Activated CD4-positive, alpha-beta T cell treated with anti-CD3 and anti-CD28 coated beads, Interleukin-2, amount 50 U/mL, for 48 hours (primary cell): ENCODE measurements around the gene MXD4.
A peak's percentile ranks its signal among the peaks of the same experiment; 100 is the strongest.

ENCODE experiments used
- DNase-seq, 2 experiments: peaks; one replicate each; pipeline ENCODE4 v3.0.0-alpha.2; 2020

The MXD4 gene, protein sequence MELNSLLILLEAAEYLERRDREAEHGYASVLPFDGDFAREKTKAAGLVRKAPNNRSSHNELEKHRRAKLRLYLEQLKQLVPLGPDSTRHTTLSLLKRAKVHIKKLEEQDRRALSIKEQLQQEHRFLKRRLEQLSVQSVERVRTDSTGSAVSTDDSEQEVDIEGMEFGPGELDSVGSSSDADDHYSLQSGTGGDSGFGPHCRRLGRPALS

DNA sequence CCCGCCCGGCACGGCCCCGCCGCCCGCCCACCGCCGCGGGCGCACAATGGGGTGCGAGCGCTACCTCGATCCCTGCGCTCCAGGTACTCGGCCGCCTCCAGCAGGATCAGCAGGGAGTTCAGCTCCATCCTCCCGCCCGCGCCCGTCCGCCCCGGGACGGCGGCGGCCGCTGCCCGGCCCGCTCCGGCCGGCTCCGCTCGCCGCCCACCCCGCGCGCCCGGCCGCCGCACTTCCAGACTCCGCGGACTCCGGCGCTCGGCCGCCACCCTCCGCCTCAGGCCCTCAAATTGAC is at the start of gene MXD4:
Gene MXD4, minus strand, starts transcription at position 257 of the 292 bp plus-strand sequence. Its CDS starts 129 bp downstream, at position 128.
- no peak for DNase-seq

DNA sequence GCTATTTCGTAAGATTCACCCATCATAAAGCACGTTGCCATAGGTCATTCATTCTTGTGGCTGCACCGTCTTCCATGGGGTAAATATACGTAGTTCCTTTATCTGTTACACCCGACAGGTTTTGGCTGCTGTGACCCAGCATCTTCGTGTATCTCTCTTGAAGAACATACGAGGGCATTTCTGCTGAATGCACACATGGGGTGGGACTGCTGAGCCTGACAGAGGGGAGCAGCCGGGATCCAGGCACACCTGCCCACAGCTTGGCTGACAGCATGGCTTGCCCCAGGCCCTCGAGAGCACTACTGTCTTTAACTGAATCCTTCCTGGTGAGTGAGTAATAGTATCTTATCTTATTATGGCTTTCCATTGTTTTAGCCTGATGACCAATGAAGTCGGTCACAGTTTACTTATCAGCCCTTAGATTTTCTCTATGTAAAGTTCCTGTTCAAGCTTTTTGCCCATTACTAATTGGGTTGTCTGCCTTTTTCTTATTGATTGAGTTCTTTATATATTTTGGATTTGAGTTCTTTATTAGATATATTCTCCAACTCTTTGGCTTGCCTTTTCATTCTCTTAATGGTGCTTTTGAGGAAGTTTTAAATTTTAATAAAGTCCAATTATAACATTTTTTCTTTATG is 45.0 kb upstream of the MXD4 start:
- DNase-seq: no peak

DNA sequence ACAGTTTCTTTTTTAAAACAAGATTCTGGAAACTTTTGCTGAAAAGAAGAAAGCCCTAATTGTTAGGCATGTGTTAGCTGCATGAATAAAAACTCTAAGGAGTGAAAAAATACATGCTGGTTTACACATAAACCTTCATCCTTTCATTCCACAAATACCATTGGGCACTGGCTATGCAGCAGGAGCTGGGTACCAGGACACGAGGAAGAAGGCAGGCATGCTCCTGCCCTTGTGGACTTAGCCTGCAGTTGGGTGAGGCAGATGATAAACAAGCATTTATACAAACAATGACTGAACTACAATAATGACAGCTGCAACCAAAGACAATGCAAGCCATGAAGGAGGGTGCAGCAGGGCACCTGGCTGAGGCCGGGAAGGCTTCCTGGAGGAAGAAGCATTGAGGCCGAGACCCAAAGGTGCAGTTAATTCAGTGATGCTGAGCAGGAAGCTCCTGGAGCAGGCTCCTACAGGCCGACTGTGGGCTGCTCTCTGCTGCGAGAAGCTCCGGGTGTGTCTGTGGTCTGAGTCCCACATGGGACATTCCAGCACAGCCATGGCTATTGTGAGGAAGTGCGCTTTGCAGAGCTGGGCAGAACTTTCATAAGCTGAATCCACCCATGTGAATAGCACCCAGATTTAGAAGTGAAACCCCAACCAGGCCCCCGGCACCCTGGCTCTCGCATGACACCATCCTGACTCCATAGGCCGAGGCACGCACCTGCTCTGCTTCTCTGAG is 44.0 kb upstream of the MXD4 start:
- no peak for DNase-seq

DNA sequence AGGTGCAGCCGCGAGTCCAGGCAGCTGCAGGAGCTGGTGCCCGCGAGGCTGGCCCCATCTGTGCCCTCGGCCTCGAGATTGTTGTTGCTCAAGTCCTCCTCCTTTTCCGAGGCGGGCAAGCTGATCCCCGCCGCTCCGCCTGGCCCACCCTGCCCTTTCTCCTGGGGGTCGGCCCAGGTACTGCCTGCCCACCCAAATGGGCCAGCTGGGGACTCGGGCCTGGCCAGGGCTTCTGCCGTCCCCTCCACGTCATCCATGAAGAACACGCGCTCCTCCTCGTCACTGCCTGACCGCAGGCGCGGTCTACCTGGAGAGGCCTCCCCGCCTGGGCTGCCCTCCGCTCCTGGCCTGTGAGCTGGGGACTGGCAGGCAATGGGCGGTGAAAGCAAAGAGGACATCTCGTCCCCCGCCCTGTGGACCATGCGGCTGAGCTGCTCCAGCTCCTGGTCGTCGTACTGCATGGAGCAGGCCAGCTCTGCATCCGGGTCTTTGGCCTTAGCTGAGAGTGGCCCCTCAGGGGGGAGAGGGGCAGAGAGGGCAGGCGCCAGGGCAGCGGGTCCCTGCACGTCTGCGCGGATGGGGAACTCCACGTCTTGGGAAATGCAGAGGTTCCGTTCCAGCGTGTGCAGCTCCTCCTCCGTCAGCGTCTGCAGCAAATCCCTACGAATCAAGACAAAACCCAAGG is 43.1 kb upstream of the MXD4 start:
- DNase-seq: no peak

DNA sequence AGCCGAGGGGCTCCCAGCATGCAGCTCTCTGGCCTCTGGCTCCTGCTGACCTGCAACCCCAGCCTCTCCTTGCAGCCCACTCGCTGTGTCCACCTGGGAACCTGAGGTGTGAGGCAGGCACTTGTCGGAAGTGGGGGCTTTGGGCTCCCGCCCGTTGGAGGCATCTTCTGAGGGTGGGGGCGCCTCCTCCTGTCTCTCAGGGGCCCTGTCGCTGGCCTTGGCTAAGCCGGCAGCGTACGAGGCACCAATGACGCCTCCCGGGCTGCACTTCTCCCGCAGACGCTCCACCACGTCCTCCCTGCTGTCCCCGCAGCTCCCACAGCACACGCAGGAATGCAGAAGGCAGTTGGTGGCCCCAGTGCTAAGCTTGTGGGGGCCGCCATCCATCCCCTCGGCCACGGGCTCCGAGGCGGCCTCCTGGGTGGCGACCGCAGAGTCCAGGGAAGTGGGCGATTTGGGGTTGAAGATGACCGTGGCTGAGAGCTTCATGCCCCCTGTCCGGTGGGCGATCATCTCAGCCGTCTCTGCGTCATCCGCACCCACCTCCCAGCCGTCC is 42.5 kb upstream of the MXD4 start:
- no peak for DNase-seq

DNA sequence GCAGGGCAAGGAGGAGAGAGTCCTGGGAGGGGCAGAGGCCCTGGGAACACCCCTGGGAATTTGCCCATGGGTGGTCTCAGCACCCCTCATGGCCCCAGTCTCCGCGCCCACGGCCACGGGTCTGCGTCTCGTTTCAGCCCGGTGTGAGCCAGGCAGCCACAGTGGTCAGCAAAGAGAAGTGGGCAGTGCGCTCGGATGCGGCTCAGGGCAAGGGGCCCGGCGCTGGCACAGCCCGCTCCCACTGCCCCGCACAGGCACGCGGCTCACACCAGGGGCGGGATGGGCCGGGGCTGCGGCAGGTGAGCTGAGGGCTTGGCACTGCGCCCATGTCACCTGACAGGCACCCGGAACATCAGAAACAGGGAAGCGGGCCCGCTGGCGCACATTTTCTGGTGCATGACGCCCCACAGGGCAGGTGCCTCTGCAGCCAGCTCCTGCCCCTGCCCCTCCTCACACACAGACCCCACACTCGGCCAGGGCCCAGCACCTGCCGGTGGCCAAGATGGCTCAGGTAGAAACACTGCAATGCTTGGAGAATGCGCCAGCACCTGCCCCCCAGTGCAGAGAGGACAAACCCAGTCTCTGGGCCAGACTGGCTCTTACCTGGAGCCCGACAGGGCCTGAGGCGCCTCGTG is 41.9 kb upstream of the MXD4 start:
- DNase-seq: no peak

DNA sequence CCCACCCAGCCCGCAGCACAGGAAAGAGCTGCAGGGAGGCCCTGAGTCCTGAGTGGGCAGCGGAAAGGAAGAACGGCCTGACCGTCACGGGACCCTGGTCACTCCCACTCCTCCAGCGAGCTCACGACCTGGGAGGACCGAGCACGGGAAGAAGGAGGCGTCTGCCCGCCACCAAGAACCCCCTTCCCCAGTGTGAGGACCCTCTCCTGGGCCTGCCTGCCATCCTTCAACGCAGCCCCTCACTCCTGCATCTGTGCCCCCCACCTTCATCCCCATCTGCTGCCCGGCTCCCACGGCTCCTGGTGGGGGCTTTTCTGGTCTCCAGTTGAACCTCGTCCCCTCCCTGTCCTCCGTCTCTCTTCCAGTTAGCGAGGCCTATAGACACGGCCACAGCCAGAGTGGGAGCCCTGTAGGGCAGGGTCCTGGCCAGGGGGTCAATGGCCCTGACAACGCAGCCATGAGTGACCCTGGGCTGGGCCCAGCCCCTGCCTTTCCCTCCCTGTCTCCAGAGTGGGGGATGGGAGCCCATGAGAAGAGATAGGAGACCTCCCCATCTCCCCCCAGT is 41.3 kb upstream of the MXD4 start:
- no peak for DNase-seq

DNA sequence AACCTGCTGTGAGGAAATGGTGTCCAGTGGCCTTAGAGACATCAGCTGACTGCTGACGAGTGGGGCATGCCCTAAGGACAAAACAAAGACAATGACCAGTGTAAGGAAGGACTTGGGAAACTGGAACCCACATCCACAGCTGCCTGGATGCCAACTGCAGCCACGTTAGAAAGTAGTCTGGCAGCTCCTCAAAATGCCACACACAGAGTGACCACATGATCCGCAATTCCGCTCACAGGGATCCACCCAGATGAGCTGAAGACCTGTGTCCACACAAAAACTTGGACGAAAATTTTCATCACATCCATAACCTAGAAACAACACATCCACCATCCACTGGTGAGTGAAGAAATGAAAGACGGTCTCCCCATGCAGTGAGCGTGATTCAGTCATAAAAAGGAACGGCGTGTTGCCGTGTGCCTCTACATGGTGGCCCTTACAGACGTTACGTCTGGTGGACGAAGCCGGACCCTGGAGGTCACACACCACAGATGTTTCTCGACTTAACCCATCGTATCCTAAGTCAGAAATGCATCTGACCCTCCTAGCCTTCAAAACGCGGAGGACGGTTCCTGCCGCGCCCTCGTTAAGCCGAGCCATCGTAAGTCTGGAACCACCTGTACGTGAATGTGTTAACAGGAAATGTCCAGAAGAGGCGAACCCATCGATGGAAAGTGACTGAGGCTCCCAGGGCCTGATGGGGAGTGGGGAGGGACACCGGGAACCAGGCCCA is 40.6 kb upstream of the MXD4 start:
- no peak for DNase-seq

DNA sequence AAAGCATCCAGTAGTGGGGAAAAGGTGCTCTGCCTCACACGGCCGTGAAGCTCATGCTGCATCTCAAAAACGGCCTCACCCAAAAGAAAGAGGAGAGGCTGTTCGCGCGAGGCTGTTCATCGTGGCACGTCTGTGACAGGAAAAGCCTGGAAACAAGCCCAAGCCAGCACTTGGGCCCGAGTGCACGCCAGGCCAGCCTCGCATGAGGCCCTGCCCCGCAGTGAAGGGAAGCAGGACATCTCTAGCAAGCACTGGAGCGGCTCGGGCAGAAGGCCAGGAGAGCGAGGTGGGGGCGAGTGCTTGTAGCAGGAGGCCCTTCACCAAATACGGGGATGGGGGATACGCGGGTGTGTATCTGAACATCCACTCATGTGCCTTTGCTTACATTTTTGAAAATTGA is 39.9 kb upstream of the MXD4 start:
- DNase-seq: no peak

DNA sequence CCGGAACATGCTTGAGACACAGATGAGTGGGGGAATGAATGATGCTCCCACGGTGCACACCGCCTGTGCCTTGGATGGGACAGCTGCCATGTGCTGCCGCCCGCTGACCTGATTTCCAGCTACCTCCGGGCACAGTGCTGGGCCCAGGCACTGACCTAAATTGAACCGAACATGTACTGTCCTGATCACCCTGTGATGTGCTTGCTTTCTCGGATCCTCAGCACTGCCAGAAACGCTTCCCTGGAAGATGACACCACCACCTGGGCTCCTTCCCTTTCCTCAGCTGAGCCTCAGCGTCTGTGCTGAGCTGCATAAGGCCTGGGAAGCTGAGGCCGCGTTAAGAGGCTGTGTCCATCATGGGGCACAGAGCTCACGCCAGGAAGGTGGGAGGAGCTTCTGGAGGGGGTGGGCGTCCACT is 39.3 kb upstream of the MXD4 start:
- DNase-seq: no peak

DNA sequence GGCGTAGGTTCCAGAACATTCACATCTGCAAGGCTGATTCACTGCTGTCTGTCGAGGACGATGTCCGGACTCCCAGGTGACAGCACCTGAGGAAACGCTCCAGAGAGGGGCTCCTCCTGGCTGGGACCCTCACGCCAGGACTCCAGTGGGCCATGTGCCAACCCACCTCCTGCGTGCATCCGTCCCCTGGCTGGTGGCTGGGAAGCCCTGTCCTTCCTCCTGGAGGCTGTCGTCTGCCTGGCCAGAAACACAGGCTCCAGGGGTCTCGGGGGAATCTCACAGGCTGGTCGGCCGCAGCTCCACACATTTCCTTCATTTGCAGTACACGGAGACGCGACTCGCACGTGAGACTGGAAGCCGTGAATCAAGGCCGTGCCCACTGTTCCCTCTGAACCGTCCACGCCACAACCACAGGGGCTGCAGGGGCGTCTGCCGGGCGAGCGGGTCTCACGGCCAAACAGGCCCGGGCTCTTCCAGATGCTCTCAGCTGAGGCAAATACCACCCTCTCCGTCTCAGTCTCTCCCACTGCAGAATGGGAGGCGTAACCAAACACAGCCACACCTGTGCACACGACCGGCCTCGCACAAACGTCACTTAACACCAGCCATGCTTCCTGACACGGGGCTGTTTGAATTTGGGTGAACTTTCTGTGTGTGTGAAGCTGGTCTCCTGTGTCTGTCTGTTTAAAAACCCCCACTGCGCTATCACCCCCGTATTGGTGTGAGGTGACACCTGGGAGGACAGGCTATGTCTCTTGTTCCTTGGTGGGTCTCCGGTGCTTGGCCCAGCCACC is 38.7 kb upstream of the MXD4 start:
- DNase-seq: peak in 1 of 2 experiments; percentile 1

DNA sequence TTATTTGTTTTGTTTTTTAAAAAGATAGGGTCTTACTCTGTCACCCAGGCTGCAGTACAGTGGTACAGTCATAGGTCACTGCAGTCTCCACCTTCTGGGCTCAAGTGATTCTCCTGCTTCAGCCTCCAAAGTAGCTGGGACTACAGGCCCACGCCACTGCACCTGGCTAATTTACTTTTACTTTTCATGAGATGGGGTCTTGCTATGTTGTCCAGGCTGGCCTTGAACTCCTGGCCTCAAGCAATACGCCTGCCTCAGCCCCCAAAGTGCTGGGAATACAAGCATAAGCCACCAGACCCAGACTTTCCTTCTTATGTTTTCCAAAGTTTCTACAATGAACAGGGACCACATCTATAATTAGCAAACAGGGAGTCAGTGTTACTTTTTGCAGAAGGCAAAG is 37.9 kb upstream of the MXD4 start:
- peak in 1 of 2 experiments; percentile 0 for DNase-seq

DNA sequence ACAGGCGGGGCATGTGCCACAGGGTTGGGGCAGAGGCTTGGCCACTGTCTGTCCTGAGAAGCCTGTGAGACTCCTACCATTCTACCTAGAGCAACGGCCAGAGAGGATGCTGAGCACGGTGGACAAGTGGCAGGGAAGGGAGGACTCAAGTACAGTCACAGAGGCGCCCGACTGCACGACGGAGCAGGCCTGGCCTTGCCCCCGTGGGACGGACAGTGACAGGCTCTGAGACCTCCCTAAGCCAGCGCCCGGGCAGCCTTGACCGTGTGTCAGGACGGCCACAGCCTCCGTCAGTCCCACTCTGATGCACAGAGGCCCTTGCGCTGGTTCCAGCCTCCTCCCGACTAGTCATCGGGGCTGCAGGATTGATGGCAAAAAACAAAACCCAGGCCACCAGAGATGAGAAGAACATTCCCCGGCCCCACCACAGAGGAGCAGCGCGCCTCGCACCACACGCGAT is 36.7 kb upstream of the MXD4 start:
- peak in 1 of 2 experiments; percentile 1 for DNase-seq

DNA sequence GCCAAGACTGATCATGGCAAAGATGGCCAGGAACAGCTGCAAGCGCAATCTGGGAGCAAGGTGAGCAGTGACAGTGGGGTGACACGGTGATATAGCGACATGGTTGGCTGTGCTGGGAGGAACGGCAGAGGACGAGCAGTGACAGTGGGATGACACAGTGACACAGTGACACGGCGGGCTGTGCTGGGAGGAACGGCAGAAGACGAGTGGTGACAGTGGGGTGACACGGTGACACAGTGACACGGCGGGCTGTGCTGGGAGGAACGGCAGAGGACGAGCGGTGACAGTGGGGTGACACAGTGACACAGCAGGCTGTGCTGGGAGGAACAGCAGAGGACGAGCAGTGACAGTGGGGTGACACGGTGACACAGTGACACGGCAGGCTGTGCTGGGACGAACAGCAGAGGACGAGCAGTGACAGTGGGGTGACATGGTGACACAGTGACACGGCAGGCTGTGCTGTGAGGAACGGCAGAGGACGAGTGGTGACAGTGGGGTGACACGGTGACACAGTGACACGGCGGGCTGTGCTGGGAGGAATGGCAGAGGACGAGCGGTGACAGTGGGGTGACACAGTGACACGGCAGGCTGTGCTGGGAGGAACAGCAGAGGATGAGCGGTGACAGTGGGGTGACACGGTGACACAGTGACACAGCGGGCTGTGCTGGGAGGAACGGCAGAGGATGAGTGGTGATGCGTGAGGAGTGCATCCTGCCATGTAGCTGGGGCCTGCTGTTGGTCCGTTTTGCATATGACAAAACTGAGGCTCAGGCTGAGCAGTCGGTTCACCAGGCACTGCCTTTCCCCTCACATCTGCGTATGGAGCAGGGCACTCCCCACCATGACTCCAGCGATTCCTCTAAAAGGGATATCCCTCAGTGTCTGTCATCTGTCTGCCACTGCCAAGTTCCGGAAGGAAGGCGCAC is 36.0 kb upstream of the MXD4 start:
- no peak for DNase-seq

DNA sequence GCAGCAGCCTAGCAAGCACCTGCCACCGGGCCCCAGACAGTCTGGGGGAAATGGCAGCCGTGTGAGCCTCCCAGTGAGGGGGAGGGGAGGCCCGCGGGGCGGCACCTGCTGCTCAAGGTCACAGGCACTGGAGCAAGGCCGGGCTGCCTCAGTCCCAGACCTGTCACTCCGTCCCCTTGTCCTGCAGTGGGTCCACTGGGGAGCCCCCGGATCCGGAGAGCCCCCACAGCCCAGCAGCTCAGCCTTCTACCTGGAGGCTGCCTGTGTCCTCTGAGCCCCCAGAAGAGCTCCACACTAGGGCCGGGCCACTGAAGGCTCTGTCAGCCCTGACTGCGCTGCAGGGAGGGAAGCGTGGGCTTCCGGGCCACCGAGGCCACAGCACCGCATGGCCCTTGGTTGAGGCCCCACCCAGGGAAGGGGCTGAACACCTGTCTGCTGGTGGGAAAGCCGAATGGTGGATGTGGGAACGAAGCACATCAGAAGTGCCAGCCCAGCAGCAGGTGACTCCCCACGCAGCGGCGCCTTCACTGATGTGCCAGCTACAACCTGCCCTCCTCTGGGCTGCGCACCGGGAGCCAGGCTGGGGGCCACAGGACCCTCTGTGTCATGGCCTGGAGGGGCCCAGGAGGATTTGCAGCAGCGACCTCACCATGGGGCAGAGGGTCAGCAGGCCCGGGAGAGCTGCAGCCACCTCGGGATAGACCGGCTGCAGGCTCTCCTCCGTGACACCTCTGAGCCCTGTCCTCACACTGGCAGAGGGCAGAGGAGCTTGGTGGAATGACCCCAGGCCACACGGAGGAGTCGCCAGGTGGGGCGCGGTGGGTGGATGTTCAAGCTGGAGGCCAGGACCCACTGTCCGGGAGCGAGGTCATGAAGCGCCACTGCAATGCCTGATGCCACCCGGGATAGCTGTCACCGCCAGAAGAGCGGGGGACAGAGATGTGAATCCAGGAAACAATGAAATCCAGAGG is 35.0 kb upstream of the MXD4 start:
- no peak for DNase-seq

DNA sequence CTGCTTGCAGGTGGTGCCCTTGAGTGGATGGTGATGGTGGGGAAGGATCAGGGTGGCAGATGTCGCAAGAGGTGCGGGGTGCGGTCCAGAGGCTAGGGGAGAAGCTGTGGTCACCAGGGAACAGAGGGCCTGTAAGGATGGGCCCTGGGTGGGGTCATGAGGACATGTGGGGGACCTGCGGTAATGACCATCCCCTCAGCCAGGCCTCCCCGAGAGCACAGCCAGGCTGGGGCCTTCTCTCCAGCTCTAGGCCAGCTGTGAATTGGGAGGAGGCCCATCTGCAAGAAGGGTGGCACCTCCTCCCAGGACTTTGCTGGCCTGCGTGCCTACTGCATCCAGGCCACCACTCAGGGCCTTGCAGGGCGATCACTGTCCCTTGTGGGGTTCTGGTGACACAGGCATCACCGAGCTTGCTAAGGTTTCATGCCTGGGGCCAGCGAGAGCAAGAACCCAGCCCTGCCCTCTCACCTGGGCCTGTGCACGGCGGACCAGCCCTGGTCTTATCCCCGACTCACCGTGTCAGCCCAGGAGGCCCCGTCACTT is 34.1 kb upstream of the MXD4 start:
- no peak for DNase-seq

DNA sequence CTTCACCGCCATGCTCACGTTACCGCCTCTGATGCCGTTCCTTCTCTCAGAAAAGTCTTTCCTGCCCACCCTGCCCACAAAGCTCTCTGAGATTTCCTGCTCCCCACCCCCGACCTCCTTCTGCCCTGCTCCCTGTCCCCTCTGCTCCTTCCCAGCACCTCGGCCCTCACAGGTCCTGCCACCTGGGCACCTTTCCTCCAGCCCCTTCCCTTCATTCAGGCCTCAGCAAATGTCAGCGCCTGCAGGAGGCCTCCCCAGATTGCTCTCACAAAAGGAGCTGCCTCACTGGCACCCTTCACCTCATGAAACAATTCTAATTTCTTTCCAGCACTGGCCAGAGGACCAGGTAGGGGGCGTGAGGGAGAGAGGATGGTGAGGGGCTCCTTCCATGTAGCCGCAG is 33.6 kb upstream of the MXD4 start:
- DNase-seq: no peak

DNA sequence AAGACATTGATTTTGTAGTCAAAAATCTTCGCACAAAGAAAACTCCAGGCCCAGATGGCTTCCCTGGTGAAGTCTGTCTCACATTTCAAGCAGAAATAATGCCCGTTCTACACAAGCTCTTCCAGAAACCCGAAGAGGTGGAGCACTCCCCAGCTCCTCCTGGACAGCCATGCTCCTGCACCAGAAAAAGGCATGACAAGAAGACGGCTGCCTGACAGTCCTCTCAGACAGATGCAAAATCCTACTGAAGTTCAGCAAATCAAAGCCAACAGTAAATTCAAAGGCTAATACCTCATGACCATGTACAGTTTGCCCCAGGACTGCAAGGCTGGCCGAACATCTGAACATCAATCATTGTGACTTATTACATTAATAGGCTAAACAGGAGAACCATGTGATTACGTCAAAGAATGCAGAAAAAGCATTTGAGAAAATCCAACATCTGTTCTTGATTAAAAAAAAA is 30.8 kb upstream of the MXD4 start:
- DNase-seq: no peak
